GM15510 (cell line): ENCODE results near the gene MALL.

Experiments
- POLR2A ChIP-seq: IDR thresholded peaks from 3 replicates; pipeline ENCODE4 v1.6.1; 2011; ENCODE audit warnings: borderline replicate concordance; ENCODE audit not compliant: insufficient read length; ENCODE audit errors: extremely low read depth

MALL gene

DNA sequence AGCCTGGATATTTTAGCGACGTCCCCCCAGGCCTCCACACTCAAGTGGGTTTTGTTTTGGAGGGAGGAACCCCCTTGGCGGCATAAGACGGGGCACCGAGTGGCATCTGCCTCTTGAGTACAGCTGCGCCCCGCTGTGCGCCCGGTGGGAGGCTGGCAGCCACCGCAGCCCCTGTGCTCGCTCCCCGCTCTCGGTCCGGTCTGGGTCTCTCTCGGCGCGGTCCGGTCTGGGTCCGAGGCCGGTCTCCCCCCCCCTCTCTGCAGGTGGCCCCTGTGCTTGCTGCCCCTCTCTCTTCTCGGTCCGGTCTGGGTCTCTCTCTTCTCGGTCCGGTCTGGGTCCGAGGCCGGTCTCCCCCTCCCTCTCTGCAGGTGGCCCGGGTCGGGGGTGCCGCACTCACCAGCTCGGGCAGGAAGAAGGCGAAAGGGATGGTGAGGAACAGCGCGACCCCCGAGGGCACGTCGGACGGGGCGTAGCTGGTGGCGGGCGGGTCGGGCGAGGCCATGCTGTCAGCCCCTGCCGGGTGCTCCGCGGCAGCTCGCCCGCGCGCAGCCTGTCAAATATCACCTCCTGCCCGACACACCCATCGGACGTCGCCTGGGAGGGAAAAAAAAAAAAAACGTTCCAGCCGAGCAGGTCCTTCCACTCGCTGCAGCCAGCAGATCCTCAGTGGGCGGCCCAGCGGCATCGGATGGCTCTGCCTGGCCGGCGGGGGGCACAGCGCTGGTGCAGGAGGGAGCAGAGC, at the start of gene MALL:
Gene MALL (minus strand): TSS at position 532 of the 742 bp plus-strand sequence. CDS start 30 bp downstream, at position 502.
- no peak for TF ChIP-seq POLR2A

DNA sequence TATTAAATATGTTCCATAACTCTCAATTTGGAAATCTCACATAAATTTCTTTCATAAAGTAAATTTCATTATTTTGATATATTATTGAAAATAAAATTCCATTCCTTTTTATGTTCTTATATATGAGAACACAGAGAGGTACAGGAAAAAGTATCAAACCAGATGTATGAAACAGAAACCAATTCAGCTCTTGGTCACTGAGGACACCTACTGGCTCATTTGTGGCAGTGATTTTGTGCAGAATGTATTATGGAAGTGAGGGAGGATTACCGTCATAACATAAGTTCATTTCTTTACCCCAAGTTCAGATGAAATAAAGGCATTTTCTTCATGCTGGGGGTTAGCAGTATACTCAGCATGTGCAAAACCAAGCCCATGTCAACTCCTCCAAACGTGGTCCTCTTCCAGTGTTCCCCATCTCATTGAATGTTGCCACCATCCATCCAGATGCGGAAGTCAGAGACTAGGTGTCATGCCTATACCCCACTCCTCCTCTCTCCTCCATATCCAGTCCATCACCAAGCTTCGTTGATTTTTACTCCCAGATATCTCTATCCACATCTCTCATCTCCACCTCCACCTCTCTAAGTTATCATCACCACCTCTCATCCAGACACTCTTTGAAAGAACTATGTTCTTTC, 41.7 kb upstream of the MALL start:
- TF ChIP-seq POLR2A, result no peak

DNA sequence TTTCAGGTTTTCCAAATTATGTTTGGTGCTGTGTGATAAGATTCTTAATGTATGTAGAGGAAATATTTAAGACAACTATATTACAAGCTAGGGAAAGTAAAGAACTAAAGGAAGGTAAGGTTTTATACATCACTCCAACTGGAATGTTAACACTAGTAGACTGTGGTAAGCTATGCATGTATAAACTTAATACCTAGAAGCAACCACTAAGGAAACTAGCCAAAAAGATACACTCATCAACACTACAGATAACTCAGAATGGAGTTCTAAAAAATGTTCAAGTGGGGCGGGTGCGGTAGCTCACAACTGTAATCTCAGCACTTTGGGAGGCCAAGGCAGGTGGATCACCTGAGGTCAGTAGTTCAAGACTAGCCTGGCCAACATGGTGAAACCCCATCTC, 37.8 kb upstream of the MALL start:
- TF ChIP-seq POLR2A, result no peak

DNA sequence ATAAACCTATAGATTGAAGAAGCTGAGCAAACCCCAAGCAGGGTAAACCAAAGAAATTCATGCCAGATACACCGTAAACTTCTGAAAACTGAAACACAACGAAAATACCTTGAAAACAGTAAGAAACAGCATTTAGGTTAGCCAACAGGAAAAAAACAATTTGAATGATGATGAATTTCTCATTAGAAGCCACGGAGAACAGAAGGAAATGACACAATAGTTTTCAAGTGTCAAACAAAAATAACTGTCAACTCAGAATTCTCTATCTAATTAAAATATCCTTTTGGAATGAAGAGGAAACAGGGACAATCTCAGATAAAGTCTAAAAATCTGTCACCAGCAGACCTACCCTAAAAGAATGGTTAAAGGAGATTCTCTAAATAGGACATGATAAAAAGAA, 37.3 kb upstream of the MALL start:
- no peak for TF ChIP-seq POLR2A

- no peak for TF ChIP-seq POLR2A
Observed at GRCh38 chr2:110149330-110150220, 34.0 kb upstream of the MALL start.

DNA sequence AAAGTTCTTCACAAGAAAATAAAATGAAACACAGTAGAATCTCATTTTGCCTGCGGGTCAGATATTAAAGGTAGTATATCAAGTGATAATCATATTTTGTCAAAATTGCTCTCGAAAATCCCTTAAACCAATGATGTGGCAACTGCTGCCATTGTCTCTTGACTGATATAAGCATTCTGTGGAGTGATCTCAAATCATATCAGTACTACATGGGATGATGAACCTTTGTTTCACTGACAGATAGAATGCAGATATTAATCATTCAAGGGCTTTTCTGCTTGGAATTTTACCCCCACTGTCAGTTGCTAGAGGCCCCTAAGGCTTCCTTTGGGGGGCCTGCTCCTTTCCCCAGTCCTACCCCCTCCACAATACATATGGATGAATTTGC, 31.3 kb upstream of the MALL start:
- TF ChIP-seq POLR2A, result no peak

DNA sequence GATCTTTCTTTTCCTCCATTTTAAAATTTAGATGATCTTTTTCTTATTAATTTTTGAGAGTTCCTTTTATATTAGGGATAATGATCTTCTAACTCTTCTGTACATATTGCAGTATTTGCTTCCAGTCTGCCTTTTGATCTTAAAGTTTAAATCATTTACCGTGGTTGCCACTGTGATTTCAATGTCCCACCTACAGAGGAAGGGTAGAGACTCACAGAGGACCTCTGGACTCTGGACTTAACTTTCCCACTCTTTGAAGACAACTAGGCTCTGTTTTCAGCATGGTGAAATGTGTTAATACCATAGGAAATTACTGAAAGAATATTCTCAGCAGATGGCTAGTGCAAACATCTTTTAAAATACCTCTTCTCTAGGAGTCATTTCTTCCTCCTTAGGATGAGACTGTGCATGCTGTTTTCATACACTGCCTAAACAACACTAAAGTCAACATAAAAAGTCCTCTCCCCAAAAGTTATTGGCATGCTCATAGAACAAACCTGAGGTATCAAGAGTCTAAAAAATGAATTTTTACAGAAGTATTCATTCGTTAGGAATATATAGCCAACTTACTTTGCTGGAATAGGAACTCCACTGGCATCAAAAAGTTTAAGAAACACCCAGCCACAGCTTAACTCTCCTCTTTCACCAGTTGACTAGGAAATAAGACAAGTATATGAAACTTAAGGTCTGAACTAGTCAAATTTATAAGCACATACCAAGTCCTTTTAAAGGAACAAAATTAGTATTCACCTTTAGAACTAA, 30.7 kb upstream of the MALL start:
- TF ChIP-seq POLR2A, result no peak

- no peak for TF ChIP-seq POLR2A
Observed at GRCh38 chr2:110143982-110144381, 28.4 kb upstream of the MALL start.

DNA sequence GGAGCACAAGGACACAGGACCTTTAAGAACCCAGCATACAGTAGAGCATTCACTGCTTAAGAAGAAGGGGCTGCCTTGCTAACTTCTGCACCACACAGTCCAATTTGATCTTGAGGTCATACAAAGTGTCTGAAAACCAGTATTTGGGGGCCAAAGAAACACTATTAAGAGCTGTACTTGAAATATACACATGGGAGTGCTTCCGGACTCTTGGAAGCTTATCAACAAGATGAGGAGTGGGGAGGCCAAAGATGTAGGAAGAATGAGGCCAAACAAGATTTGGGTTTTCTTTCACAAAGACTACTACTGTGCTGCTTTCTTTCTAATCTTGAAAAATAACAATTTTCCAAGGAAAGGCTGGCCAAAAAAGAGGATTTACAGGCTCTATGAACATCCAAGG, 24.8 kb upstream of the MALL start:
- TF ChIP-seq POLR2A, result no peak

GRCh38 chr2:110134025-110134424, 18.4 kb upstream of the MALL start:
- TF ChIP-seq POLR2A, result no peak

GRCh38 chr2:110131166-110131565, 15.5 kb upstream of the MALL start:
- TF ChIP-seq POLR2A, result no peak

- TF ChIP-seq POLR2A, result no peak
Observed at GRCh38 chr2:110130757-110131156, 15.1 kb upstream of the MALL start.

DNA sequence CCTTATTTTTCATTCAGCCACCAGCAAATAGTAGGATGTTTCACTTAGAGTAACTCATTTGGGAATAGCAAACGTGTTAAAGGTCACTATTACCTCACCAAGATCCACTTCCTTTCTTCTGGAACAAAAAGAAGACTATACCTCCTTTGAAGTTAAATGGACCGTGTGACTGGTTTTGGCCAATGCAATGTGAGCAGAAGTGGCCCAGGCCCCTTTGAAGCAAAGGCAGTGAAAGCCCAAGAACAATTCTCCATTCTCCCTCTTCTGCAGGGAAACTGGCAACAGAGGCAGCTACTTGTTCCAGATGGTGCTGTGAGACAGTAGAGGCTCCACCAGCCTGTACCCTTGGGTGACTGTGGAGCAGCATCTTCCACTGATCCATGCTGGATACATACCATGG, 11.3 kb upstream of the MALL start:
- no peak for TF ChIP-seq POLR2A

DNA sequence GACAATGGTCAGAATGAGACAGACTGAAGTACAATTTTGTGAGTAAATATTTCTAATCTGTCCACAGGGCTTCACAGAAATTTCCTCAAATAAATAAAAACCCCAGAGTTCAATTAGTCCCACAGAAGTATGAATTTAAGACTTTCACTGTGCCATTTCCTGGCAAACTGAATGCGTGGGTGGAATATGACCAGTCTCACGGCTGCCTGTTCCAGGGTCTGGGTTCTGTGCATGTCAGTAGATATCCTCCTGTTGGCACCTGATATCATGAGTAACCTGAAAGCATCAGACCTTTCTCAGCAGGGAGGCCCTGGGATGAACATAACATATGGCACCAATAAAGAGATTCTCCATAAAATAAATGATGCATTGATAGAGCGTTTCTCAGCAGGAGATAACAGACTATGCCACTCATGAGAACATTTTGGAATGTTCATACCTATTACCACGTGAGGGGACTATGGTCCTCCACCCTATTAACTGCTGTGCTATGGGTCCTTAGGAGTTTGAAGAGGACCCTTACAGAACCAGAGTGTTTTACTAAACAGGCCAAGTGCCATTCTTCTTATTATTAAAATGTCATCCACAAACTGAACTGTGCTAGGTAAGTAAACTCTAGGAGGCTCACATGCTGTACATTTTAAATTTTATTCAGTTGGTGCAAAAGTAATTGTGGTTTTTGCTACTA, 10.6 kb upstream of the MALL start:
- TF ChIP-seq POLR2A, result no peak
